Putamen (tissue), 1 donor: ENCODE measurements around the gene GALNT7.
"Not testable (repeated sequence)": the region's sequence is repeated elsewhere in the genome, so short reads cannot be mapped to it uniquely, and the experiment has no call there.

ENCODE experiments used
- DNase-seq: peaks from one replicate; pipeline ENCODE4 v3.0.0-alpha.2; 2016; ENCODE audit warnings: low spot score

Gene GALNT7

DNA sequence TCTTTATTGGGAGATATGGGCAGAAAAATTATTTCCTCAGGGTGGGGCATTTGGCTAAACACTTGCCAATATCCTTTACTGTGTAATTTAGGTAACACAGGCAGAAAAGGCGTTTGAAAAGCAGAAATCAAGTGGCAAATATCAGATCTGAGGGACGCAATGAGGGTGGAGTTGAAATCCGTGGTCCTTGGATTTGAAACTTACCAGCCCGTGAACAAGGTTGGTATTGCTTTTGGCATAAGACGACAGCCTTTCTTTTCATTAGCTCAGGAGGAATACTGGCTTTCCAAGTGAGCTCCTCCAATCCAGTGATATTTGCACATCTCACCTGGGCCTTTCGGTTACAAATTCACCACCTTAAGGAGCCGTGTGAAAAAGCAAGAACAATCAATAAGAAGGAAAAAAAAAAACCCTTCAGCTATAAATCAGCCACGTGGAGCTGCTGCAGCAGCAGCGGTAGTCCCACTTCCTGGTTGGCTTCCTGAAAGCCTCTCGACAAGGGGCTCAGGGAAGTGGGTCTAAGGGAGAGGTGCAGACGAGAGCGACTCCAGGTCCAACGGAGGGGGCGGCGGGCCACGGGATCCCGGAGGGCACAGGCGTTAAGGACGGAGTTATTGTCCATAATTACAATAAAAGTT, 734 bp upstream of the GALNT7 start:
- peak; percentile 47 for DNase-seq

DNA sequence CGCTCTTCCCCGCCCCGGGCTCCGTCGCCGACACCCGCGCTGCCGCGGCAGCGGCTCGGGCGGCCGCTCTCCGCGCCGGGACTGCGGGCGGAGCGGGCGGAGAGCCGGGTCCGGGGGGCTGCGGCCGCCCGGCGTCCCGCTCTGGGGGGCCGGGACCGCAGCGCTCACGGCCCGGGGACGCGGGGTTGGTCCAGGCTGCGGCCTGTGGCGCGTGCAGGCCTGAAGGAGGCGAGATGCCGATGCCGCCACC, 492 bp downstream of the GALNT7 start:
- no peak for DNase-seq

DNA sequence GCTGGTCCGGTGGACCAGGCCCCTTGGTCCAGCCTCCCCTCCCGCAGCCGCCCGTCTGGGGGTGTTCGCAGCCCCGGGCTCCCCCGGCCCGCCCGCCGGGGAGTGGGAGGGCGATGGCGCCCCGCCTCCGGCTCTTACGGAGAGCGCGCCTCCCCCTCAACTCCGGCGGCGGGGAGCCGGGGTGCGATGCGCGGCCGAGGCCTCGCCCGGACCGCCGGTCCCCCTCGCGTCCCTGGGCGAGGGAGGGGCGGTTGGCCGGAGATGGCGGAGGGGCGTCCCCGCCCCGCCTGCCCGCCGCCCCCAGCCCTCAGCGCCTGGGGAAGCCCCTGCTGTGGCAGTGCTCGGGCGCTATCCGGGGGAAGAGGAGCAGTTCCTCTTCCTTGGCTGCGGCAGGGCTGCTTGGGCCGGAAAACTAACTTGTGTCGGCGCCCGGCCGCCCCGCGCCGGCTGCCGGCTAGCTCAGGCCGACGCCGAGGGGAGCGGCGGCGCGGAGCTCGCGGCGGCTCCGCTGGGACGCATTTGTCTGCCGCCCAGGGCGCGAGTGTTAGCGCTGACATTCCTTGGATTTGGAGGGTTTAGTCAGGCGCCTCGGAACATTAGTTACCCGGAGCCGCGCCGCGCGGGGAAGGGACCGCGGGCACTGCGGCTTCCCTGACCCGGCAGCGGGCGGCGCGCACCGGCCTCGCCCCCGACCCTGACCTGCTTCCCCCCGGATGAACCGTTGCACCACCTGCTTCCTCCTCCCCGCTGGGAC, 994 bp downstream of the GALNT7 start:
- DNase-seq = peak; percentile 70

DNA sequence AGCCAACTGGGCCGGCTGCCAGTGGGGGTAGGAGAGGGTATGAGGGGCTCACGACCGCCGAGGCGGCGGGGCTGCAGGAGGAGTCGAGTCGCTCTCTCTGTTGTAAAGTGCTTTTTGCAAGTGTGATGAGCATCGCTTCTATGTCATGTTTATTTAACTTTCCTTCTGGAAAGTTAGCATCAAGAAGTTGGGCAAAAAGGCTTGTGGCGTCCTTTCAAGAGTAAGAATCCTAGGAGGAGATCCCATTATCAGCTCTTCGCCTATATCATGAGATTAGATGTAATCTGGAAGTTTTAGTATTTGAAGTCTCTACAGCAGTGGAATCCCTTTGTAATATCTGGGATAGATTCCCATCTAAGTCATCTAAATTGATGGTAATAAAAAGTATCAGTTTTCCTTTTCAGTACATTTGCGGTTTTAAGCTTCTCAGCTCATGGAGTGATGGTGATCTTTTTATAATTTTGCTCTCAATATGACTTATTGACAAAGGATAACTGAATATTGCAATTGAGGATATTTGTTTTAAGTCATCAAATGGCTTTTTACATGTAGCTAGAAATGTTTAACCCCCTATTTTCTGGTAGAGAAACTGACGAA, 1.7 kb downstream of the GALNT7 start:
- DNase-seq = no peak

DNA sequence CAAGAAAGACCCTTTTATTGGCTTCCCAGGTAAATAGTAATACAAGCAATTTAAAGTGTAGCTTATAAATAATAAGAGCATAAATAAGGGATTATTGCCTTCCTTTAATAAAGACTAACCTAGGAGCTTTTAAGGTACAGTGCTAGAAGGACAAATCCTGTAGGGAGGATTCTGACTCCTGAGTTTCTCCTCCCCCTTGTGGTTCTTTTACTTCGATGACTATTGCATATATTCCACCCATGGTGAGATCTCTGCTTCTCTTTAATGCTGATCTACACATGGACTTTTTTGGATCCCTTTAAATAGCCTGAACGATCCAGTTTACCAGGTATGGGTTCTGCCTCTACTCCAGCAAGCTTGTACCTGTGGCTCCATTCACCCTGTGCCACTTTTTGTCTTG, 2.5 kb downstream of the GALNT7 start:
- no peak for DNase-seq

DNA sequence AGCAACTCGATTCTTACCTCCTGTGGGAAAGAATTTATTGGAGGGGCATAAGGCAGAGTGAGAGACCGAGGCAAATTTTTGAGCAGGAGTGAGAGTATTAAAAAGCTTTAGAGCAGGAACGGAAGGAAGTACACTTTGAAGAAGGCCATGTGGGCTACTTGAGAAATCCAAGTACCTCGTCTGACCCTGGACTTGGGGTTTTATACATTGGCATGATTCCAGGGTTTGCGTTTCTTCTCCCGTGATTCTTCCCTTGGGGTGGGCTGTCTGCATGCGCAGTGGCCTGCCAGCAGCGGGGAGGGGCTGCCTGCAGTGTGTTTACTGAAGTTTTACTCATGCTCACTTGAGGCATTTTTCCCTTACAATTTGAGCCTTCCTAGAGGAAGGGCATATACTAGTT, 3.4 kb downstream of the GALNT7 start:
- DNase-seq = no peak

DNA sequence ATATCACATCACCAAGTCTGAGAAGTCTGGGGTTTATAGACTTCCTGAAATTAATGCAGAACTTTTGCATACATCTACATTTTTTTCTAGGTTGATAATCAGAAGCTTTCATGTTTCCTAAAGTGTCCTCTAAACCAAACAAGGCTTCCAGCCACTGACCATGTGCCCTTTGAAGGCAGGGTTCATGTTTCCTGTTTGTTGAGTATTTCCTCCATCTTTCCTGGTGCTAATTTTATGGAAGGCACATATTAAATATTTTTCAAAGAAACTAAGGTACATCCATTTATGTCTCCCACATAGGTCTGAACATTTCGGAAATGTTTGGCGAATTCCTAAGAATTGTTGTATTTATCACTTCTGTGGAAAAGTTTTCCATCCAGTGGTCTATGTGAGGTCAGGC, 5.6 kb downstream of the GALNT7 start:
- DNase-seq = no peak

DNA sequence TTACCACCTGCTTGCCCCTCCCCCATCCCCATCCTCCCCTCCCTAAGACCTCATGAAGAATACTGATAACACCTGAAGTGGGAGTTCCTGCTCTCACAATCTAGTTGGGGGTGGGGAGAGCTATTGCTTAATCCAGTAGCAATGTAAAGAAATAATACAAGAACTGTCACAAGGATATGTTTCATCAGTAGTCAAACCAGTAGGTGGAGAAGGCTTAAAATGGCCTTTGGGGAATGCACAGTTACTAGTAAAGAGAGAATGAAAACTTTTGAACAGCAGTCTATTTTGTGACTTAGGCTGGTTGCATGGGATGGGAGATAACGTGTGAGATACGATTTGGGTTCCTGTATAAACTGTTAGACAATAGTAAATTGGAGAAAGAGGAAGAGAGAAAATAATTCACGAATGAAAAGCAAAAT, 6.0 kb downstream of the GALNT7 start:
- DNase-seq = no peak

DNA sequence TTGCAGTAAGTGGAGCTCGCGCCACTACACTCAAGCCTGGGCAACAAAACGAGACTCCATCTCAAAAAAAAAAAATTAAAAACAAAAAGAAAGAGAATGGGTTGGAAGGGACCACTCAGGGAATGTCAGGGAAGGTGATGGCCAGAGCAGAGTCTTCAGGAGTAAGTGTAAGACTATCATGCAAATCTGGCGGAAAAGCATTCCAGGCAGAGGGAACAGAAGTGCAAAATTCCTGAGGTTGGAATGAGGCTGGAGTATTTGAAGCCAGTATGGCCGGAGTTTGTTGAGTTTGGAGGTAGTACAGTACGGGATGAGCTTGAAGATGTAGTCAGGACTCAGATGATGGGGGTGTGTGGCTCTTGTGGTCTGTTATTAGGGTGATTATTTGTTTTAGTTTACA, 7.4 kb downstream of the GALNT7 start:
- DNase-seq = no peak

DNA sequence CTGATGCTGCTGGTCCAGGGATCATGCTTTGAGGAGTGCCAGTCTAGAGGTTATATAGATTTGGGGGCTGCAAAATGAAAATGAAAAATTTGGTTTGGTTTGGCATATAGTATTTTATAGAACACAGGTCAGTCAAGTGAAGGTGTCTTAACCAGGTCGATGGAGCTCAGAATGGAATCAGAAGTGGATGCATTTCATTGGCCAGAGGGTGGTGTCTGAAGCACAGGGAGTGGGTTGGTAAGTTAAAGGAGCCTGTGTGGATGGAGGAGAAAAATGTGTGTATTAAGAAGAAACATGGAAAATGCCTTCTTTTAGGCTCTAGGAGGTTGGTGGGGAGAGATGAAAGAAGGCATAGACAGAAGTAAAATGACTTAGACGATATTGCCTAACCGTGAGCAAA, 8.6 kb downstream of the GALNT7 start:
- DNase-seq = no peak

DNA sequence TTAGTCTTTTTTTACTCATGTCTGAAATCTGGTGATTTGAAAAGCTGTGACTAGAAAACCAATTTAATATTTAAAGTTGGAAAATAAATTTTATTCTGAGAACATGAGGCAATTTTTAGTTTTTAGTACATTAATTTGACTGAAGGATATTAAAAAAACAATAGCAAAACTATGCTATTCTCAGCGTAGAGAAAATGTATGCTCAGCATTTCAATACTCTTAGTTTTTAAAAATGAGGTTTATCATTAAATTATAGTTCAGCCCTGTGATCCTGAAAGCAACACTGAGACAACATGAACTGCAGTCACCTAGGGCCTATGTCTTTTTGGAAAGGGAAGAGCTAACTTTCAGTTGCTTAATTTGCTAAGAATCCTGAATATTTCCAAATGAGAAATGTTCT, 9.5 kb downstream of the GALNT7 start:
- DNase-seq = no peak

DNA sequence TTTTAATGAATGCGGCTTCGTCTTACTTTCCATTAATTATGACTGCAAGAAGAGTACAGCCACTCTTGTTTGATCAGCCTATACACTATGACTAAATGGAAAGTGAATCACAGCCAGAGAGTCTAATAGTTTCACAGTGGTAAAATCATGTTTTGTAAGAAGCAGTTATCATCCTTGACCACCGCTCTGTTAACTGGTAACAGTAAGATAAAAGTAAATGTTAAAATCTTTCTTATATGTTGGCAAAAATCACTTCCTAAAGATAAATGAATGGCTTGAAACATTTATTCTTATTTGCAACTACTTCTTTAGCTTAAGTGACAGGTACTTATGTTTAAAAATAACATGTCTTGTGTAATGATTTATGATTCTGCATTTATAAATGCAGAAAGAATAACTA, 13.2 kb downstream of the GALNT7 start:
- DNase-seq = no peak

DNA sequence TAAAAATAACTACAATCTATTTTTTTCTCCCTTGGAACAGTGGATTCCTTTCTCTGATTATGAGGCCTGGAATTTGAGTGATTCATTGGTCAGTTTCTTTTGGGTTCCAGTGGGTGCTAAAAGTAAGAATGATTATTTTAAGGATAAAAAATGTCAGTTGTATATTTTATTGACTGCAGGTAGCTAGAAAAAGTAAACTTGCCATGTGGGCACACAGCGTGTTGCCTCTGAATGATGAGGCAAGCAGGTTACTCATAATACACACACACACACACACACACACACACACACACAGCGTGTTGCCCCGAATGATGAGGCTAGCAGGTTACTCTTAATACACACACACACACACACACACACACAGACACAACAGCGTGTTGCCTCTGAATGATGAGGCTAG, 13.8 kb downstream of the GALNT7 start:
- DNase-seq = no peak

DNA sequence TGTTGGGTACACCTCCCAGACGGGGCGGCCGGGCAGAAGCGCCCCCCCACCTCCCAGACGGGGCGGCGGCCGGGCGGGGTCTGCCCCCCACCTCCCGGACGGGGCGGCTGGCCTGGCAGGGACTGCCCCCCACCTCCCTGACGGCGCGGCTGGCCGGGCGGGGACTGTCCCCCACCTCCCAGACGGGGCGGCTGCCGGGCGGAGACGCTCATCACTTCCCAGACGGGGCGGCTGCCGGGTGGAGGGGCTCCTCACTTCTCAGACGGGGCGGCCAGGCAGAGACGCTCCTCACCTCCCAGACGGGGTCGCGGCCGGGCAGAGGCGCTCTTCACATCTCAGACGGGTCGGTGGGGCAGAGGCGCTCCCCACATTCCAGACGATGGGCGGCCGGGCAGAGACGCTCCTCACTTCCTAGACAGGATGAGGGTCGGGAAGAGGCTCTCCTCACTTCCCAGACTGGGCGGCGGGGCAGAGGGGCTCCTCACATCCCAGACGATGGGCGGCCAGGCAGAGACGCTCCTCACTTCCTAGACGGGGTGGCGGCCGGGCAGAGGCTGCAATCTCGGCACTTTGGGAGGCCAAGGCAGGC, 15.1 kb downstream of the GALNT7 start:
- not testable (repeated sequence) for DNase-seq

DNA sequence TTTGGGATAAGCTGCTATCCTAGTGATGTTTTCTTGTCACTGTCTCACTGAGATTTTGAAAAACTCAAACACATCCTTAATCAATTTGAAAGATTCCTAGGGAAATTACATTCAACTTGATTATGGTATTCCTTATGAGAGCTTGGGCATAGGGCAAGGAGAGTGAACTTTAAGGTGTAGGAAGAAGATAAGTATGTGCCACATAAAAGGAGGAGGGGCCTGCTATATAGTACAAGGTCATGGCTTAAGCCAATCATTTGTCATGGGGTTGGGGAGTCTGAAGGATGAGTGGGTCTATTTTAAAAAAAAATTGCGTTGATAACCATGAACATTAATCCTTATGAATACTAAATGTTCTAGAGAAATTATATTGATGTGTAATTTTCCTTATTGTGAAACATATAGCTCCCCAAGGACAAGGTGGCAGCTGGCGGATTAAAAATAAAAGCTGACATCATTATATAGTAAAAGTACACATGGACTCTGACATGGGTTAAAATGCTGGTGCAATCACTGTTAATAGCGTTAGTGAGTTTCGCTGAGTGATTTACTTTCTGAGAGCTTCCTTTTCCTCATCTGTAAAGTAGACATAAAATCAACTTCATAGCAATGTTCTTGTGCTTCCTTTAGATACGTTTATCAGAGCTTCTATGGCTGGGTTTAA, 17.4 kb downstream of the GALNT7 start:
- no peak for DNase-seq

DNA sequence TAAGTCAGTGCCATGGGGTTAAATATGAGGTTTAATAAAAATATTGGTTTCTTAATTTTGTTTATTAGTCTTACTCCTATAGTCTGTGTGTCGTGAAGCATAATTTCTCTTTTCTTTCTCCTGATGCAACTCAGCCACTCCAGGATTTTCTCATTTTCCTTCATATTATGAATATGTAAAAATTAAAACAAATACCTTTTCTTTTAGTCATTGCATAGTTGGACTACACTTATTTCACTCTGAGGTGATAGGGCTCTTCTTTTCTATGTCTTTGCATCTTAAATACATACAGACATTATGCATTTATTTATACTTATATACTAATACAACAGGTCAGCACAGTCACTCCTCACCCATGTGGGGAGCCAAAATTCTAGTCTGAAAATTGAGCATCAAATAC, 19.1 kb downstream of the GALNT7 start:
- no peak for DNase-seq

DNA sequence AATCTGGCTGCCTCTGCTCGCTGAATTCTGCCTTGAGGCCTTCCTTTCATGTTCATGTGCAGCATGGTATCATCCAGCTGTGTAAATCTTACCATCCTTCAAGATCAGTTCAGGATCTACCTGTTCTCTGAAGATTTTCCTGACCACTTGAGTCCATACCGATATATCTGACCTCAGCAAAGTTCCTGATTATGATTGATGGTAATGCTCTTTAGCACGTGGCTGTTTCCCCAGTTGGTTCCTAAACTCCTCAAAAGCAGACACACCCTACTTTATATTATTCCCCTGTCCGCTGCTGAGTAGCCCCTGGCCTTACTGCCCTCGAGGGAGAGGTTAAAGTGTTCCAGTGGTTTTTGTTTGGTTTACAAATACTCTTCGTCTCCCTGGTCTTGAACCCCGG, 20.0 kb downstream of the GALNT7 start:
- no peak for DNase-seq

DNA sequence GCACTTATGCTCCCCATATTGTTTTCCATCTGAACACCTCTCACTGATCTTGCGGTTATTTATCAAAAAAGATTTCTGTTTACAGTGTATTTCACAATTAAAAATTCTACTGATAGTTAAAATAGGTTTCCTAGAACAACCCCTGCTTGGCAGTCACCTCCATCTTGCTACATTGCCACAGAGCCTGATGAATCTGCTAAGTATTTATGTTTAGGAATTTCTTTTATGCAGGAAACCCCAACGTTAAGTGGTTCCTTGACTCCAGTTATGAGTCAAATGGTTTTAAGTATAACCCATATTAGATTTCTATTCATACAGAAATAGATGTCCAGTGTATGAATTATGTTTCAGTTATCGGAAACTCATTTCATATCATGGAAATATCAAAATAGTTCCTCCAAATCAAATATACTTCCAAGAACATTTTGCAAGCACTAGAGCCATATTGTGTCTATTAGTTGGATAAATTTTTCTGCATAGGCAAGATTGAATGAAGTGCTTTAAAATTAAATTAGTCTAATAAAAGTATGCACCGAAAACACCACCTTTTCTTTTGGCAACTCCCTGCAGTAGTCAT, 20.6 kb downstream of the GALNT7 start:
- DNase-seq = no peak

DNA sequence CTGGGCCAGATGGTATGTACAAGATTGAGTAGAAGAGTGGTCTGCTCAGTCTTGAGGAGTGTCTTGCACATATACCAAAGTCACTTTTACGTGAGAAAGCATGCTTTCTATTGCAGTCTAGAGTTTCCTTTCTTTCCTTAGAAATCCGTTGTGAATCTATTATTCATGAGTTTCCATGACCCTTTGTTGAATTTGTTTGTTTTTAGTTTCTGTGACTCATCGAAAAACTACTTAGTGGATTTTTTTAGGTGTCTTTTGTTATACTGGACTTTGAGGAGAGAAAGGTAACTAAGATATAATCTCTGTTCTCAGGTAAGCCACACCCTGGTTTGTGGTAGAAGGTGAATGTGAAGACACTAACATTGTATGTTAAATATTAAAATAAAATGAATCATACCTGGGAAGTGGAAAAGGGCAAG, 23.0 kb downstream of the GALNT7 start:
- no peak for DNase-seq

DNA sequence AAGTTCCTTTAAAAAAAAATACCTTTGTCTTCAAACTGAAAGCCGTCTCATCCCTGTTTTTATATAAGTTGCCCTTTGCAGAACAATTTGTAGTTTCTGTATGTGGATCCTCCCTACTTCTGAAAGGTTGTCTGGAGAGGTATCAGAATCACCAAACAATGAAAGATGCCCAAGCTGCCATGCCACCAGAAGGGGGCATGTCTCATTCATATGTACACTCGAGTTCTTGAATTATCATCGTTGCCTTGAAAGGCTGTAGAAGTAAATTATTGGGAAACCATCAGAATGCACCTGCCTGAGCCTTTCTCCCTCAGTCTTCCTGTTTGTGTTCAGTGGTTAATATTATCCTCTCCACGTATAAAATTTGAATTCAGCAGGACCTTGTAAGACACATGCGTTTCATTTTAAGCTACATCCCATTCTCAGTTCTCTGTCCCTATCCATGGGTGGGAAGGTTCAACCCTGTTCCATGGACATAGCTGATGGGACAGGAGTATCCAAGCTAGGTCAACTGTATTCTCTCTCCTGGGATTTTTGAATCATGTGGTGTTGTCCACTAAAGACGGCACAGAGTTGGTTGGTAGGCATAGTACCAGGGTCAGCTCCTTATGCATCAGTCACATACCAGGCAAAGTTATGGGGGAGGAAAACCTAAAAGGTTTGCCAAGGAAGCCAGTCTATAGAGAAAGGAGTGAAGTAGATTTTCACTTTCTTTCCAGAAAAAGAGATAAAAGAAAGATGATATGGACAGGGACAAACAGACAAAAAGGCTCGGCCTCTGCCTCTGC, 24.0 kb downstream of the GALNT7 start:
- DNase-seq = no peak

DNA sequence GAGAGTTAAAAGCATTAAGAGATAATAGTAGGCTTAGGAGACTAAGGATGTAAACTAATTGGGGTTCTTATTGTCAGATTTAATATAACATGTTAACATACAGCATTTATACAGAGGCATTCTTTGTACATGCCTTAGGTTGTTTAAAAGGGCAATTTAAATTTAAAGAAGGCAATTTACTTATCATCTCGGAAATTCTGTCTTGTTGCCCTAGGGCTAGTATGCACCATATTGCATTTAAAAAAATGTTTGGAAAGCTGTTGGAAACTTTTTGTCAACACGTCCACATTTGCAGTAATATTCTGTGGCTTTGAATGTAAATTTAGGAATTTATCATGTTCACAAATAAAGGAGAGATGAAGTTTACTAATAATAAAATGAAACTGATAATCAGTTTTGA, 25.5 kb downstream of the GALNT7 start:
- DNase-seq = no peak

DNA sequence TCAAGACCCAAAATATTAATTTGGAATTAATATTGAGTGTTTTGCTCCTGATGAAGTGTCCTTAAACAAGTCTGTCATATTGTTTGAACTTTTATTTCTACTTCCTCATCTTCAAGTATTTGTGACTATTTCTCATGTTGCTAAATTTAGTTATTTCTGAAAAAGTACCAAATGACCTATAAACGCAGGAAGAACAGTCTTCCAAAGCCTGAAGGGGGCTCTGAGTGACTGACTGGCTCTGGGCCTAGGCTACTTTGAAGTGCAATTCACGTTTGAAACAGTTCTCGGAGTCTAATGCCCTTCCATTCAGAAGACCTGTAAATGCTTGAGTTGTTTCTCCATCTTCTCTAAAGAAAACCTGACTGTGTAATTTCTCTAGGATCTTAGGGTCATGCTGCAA, 26.5 kb downstream of the GALNT7 start:
- no peak for DNase-seq
